Ecto neural progenitor cell (in vitro differentiated cells): ENCODE data around the gene SHLD1.

Experiments
- DNase-seq: peaks from one replicate; pipeline ENCODE4 v3.0.0-alpha.2; 2018; ENCODE audit warnings: low spot score

SHLD1 gene

GRCh38 chr20:5893052-5893451 is 142.9 kb downstream of the SHLD1 start:
- DNase-seq, result no peak

- DNase-seq, result no peak
Observed at GRCh38 chr20:5893621-5894020, 143.4 kb downstream of the SHLD1 start.

GRCh38 chr20:5895626-5896025 is 145.4 kb downstream of the SHLD1 start:
- DNase-seq, result no peak

- no peak for DNase-seq
Observed at GRCh38 chr20:5899444-5899843, 149.2 kb downstream of the SHLD1 start.

- DNase-seq, result no peak
Observed at GRCh38 chr20:5900908-5901307, 150.7 kb downstream of the SHLD1 start.

GRCh38 chr20:5908981-5909380 is 158.8 kb downstream of the SHLD1 start:
- DNase-seq, result no peak

GRCh38 chr20:5910186-5910585 is 160.0 kb downstream of the SHLD1 start:
- DNase-seq, result no peak

GRCh38 chr20:5913166-5913565 is 163.0 kb downstream of the SHLD1 start:
- DNase-seq, result no peak
